Measurements from ENCODE around the gene RPLP1. TPM values are rescaled to one million over a fixed set of nuclear protein-coding genes. Genes with fewer than 3 reads are reported as not detected.

The RPLP1 gene
- total and polyA plus RNA-seq, 2 of the 8 experiments (the other 6 are each of a cell fraction or from before 2014, with no cell fraction given) = 2,089 to 4,387 TPM

DNA sequence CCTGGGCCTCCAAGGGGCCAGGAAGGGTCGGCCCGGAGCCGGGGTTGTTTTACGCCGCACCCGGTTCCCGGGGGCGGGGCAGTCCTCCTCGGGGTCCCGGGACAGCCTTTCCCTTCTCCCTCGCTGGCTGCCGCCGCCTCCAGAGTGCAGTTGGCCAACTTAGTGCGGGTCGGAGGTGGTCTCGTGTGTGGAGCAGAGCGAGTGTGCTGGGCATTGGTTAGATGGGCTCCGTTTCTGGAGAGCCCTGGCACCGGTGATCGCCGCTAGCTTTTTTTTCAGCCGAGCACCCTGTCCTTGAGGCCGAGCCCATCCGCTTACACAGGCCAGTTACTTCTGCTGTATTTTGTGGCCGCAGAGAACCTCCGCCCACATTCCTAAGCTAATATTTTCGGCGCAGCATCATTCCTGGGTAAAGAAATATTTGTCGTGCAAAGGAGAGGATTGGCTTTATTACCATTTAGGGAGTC lies 37.9 kb upstream of the RPLP1 start (continued):
- TF ChIP-seq TBP (IDR thresholded peaks at IDR 0.05; ENCODE audit: low read depth, low read length) = peak; percentile 42; the same call in 1 of the 2 replicates
- TF ChIP-seq, protein P1, sequence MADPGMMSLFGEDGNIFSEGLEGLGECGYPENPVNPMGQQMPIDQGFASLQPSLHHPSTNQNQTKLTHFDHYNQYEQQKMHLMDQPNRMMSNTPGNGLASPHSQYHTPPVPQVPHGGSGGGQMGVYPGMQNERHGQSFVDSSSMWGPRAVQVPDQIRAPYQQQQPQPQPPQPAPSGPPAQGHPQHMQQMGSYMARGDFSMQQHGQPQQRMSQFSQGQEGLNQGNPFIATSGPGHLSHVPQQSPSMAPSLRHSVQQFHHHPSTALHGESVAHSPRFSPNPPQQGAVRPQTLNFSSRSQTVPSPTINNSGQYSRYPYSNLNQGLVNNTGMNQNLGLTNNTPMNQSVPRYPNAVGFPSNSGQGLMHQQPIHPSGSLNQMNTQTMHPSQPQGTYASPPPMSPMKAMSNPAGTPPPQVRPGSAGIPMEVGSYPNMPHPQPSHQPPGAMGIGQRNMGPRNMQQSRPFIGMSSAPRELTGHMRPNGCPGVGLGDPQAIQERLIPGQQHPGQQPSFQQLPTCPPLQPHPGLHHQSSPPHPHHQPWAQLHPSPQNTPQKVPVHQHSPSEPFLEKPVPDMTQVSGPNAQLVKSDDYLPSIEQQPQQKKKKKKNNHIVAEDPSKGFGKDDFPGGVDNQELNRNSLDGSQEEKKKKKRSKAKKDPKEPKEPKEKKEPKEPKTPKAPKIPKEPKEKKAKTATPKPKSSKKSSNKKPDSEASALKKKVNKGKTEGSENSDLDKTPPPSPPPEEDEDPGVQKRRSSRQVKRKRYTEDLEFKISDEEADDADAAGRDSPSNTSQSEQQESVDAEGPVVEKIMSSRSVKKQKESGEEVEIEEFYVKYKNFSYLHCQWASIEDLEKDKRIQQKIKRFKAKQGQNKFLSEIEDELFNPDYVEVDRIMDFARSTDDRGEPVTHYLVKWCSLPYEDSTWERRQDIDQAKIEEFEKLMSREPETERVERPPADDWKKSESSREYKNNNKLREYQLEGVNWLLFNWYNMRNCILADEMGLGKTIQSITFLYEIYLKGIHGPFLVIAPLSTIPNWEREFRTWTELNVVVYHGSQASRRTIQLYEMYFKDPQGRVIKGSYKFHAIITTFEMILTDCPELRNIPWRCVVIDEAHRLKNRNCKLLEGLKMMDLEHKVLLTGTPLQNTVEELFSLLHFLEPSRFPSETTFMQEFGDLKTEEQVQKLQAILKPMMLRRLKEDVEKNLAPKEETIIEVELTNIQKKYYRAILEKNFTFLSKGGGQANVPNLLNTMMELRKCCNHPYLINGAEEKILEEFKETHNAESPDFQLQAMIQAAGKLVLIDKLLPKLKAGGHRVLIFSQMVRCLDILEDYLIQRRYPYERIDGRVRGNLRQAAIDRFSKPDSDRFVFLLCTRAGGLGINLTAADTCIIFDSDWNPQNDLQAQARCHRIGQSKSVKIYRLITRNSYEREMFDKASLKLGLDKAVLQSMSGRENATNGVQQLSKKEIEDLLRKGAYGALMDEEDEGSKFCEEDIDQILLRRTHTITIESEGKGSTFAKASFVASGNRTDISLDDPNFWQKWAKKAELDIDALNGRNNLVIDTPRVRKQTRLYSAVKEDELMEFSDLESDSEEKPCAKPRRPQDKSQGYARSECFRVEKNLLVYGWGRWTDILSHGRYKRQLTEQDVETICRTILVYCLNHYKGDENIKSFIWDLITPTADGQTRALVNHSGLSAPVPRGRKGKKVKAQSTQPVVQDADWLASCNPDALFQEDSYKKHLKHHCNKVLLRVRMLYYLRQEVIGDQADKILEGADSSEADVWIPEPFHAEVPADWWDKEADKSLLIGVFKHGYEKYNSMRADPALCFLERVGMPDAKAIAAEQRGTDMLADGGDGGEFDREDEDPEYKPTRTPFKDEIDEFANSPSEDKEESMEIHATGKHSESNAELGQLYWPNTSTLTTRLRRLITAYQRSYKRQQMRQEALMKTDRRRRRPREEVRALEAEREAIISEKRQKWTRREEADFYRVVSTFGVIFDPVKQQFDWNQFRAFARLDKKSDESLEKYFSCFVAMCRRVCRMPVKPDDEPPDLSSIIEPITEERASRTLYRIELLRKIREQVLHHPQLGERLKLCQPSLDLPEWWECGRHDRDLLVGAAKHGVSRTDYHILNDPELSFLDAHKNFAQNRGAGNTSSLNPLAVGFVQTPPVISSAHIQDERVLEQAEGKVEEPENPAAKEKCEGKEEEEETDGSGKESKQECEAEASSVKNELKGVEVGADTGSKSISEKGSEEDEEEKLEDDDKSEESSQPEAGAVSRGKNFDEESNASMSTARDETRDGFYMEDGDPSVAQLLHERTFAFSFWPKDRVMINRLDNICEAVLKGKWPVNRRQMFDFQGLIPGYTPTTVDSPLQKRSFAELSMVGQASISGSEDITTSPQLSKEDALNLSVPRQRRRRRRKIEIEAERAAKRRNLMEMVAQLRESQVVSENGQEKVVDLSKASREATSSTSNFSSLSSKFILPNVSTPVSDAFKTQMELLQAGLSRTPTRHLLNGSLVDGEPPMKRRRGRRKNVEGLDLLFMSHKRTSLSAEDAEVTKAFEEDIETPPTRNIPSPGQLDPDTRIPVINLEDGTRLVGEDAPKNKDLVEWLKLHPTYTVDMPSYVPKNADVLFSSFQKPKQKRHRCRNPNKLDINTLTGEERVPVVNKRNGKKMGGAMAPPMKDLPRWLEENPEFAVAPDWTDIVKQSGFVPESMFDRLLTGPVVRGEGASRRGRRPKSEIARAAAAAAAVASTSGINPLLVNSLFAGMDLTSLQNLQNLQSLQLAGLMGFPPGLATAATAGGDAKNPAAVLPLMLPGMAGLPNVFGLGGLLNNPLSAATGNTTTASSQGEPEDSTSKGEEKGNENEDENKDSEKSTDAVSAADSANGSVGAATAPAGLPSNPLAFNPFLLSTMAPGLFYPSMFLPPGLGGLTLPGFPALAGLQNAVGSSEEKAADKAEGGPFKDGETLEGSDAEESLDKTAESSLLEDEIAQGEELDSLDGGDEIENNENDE (IDR thresholded peaks at IDR 0.05; ENCODE audit: insufficient replicate concordance, low read length) = no peak
- peak; percentile 63 for TF ChIP-seq KDM4A (IDR thresholded peaks at IDR 0.05; ENCODE audit: low read depth, low read length, severe bottlenecking)
- peak; percentile 38; the same call in 1 of the 2 replicates for TF ChIP-seq TAF1 (IDR thresholded peaks at IDR 0.05; ENCODE audit: low read depth, low read length)

All from H1 (cell line).